Urothelium cell line (cell line): ENCODE results near the gene ARHGAP9.
A peak's percentile ranks its signal among the peaks of the same experiment; 100 is the strongest.

ENCODE experiments used
- DNase-seq: peaks from one replicate; pipeline ENCODE4 v3.0.0; 2011; ENCODE audit warnings: low spot score, mixed read lengths
- FAIRE-seq: peaks from 2 replicates; lab custom pipeline; 2011; peaks lifted over from hg19 to GRCh38; lab: Jason Lieb, UNC

ARHGAP9 gene

DNA sequence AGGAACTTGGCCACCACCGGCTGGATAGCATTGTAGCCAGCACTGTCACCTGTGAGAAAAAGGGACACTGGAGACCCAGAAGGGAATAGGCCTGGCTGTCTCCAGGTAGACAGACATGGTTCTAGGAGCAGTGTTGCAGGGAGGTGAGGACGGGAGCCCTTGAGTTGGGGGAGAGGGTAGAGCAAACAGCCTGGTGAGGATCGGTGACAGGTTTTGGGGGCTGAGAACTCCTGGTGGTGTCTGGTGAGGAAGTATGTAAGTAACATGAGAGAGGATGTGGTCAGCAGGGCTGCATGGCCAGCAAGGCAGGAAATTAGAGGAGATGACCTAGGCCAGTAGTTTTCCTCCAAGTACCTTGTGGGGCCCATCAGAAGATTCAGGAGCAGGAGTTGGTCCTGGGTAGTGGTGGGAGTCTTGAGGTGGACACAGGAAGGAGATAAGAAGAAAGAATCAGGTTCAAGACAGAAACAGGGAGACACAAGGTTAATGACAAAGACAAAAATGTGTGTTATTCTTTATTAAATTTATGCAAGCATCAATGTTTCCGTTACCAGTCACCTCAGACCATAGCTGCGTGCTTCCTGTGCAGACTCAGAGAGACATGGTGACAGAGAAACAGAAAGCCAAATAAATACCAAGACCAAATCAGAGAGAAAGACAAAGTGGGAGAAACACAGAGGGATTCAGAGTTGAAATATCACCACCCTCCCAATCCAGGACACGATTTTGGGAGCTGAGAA, at the start of gene ARHGAP9:
TSS of gene ARHGAP9 (minus strand) at position 491 of the 740 bp plus-strand sequence. CDS start at position 31, 460 bp downstream.
- no peak for DNase-seq
- FAIRE-seq, result no peak

DNA sequence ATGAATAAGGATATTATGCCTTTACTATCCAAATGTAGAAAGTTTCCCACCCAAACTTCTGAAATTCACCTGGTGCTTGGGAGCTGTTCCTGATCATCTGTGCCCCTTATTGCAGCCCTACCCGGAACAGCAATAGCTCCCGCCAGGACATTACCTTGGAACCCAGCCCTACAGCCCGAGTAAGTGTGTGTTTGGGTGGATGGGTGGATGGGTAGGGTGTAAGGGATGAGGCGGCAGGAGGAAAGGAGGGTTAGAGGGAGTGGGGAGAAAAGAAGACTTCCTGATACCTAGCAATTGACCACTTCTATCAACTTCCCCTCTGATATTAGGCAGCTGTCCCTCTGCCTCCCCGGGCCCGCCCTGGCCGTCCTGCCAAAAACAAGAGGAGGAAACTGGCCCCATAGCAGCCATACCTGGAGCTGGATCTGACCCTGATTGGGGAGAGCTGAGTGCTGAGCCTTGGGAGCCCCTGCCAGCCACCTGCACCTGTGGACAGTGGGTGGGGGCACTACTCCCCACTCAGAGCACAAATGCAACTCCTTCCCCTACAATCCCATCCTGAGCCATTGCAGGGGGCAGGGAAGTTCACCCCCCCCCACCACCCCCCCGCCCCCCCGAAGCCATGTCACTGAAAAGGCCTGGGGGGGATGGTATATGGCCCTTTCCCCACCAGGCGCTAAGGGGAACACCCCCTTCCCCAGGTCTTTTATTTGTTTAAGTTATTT, 49.3 kb upstream of the ARHGAP9 start:
- DNase-seq (no peak), FAIRE-seq (no peak)

GRCh38 chr12:57528176-57528575, 48.5 kb upstream of the ARHGAP9 start:
- FAIRE-seq, result no peak
- DNase-seq, result no peak

DNA sequence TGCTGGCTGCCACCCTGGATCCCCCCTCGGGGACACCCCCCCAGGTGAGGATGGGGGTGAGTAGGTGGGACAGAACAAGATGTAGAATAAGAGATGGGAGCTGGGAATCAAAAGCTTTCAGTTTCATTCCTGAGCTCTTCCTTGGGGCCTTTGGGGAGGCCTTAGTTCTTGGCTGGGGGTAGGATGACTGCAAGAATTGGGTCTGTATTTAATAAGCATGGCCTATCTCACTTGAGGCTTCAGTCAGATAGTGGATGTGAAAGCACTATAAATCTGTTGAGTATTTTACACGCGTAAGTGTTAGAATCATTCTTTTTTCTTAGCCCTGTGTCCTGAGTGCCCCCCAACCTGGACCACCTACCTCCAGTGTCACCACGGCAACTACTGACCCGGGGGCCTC, 47.5 kb upstream of the ARHGAP9 start:
- no peak for DNase-seq
- no peak for FAIRE-seq

DNA sequence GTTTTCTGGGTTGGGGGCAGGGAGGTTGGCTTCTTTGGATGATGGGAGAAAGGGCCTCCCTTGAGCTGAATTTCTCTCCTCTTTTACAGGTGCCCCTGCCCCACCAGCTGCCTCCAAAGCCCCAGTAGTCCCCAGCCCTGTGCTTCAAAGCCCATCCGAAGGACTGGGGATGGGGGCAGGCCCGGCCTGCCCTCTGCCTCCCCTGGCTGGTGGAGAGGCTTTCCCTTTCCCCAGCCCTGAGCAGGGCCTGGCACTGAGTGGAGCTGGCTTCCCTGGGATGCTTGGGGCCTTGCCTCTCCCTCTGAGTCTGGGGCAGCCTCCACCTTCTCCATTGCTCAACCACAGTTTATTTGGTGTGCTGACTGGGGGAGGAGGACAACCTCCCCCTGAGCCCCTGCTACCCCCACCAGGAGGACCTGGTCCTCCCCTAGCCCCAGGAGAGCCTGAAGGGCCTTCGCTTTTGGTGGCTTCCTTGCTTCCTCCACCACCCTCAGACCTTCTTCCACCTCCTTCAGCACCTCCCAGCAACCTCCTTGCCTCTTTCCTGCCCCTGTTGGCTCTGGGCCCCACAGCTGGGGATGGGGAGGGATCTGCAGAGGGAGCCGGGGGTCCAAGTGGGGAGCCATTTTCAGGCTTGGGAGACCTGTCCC, 46.9 kb upstream of the ARHGAP9 start:
- FAIRE-seq (no peak), DNase-seq (no peak)

GRCh38 chr12:57525615-57526383, 46.1 kb upstream of the ARHGAP9 start:
- FAIRE-seq (no peak), DNase-seq (no peak)

DNA sequence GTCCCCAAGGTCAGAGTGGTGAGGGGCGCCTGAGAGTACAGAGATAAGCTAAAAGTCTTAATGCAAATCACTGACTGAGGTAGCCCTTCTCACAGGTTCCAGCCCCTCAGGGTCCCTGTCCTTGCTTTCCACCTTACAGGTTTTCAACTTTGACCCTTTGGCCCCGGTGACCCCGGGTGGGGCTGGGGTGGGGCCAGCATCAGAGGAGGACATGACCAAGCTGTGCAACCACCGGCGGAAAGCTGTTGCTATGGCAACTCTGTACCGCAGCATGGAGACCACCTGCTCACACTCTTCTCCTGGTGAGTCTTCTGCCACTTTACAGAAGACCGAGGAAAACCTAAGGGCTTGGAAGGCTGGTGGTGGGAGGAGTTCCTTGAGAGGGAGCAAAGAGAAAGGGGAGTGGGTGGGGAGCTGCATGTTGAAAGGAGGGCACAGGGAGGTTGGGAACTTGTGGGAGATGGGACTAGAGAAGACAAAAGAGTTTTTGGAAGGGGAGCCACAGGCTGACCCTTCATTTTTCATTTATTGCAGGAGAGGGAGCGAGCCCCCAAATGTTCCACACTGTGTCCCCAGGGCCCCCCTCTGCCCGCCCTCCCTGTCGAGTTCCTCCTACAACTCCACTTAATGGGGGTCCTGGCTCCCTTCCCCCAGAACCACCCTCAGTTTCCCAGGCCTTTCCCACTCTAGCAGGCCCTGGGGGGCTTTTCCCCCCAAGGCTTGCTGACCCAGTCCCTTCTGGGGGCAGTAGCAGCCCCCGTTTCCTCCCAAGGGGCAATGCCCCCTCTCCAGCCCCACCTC, 45.3 kb upstream of the ARHGAP9 start:
- FAIRE-seq (no peak), DNase-seq (no peak)

- no peak for DNase-seq
- FAIRE-seq, result no peak
Observed at GRCh38 chr12:57523706-57524614, 44.3 kb upstream of the ARHGAP9 start.

DNA sequence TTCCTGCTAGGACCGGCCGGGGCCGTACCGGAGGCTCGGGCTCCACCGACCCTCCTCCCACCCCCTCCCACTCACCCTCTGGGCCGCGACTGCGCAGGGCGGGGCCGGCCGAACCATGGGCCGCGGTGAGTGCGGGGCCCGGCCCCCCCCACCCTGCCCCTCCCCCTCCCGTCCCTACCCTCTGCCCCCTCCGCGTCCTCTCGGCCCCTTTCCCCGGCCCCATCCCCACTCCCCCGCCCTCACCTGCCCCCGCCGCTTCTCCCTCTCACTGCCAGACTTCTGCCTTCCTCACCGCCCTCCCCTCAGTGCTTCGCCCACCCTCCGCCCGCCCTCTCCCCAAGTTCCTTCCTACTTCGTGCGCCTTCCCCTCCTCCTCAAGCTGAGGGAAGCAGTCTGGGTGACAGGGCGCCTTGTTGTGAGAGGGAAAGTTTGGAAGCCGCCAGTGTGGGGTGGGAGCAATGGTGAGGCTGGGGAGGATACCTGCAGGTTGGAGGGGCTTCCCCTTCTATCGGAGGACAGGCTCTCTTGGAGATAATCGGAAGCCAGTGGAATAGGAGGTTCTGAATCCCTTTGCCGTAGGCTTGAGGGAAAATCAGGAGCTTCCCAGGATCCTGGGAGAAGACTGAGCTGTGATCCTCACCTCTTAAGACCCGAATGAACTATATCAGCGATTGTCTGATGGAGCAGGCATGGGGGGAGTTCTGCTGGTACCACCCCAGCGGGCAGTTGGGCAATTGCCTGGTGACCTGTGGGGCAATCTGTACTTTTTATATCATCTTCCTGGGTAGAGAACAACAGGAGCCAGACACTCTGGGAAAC, 43.4 kb upstream of the ARHGAP9 start:
- FAIRE-seq, result no peak
- DNase-seq, result no peak

DNA sequence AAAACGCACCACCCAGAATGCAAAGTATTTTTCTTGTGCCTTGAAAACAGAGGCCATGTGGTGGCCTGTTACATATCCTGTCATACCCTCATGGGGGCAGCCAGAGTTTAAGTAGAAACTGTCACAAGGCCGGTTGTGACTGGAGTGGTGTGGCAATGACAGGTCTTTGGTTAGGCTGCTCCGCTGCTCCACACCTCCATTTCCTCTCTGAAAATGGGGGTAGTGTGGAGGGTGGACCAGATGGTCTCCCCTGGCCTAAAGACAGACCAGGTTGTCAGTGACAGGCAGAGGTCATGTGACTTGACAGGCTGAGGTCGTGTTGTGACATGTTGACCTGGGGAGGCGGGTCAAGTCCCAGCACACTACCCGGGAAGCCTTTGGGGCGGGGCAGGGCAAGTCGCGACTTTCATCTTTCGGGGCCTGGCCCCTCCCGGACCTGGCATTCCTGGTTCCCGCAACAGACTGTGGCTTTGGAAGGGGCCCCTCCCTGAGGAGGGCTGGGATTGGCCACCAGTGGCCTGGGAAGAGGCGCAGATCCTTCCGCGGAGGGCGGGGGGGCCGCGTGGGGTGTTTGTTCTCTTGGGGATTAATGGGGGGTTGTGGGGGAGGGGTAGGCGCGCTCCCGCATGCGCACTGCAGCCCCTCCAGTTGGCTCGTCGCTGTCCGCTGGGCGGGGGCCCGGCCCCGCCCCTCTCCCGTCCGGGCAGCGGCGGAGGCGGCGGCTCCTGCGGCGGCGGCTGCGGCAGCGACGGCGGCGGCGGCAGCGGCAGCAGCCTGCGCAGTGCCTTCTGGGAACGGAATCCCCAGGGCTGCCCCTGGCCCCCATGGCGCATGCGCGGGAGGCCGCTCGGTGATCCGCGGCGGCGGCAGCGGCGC, 42.6 kb upstream of the ARHGAP9 start, which contains the start of gene MBD6:
TSS of gene MBD6 (plus strand) at position 814 of the 876 bp plus-strand sequence. CDS start 1,480 bp downstream, outside the sequence.
- FAIRE-seq, result no peak
- DNase-seq, result peak; percentile 96

DNA sequence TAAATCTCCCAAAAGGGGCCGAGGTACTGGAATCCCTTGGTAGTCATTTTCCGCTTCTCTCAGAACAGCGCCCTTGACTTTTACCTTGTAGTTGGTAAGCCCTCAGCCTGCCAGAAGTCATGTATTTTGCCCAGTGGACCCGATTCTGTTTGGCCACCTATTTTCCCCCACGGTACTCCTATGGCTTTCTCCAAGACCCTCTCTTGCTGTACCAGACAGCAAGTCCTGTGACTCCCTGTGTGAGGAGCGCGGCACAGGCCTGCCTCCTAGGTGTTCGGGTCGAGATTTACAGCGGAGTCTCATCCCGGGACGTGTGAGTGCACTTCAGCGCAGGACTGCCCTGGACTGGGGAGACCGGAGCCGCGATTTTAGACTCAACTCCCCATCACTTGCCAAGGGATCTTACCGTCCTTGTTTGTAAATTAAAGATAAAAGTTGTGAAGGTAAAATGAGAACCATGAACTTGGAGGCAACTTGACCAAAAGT, 41.9 kb upstream of the ARHGAP9 start:
- DNase-seq (no peak), FAIRE-seq (no peak)

GRCh38 chr12:57520053-57520818, 40.6 kb upstream of the ARHGAP9 start, which contains the start of gene DDIT3:
DDIT3 (minus strand) TSS chr12:57520514; CDS start chr12:57517406, 3,108 bp downstream.
- DNase-seq, result peak; percentile 98
- FAIRE-seq, result no peak

DNA sequence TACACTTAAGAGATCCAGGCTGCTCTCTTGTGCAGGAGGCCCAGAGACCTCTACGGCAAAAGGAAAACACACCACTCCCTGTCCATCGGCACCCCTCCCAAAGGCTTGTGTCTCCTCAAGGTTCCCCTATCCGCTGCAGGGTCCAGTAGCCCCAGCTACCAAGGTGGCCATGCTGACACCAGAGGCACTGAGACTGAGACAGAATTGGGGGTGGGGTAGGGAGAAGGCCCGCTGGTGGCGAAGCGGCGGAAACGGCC, 40.1 kb upstream of the ARHGAP9 start:
- FAIRE-seq (no peak), DNase-seq (no peak)

GRCh38 chr12:57518920-57519795, 39.5 kb upstream of the ARHGAP9 start:
- FAIRE-seq, result no peak
- no peak for DNase-seq

GRCh38 chr12:57518176-57518919, 38.7 kb upstream of the ARHGAP9 start:
- FAIRE-seq, result no peak
- DNase-seq, result no peak
